ENCODE results near the gene ZNF562.

ZNF562 gene

GRCh38 chr19:9621156-9622037 is 53.5 kb downstream of the ZNF562 start, which contains the start of gene ZNF561:
Gene ZNF561 (minus strand): TSS chr19:9621232. CDS start chr19:9619456, 1,776 bp downstream.
- DNase-seq = peak; percentile 80
- peak within 1 kb of the TSS; percentile 70; the same call in 1 of the 2 replicates for H3K27ac ChIP-seq (ENCODE audit: low read length)
- peak within 1 kb of the TSS; percentile 27 for H3K4me2 ChIP-seq (ENCODE audit: low read depth, low read length)
- no peaks in the 10 kb centered on the region for H3K9me3 ChIP-seq (replicated peaks; ENCODE audit: insufficient read depth, low read length)
- 0 out of 2 replicates have a peak, but pooled peaks cover 3% of the 10 kb centered on the region for H3K79me2 ChIP-seq (ENCODE audit: low read length)
- no peaks in the 10 kb centered on the region for H3K27me3 ChIP-seq (replicated peaks; ENCODE audit: insufficient read depth, low read length)
- no peaks in the 10 kb centered on the region for H4K20me1 ChIP-seq (ENCODE audit: insufficient read depth, low read length)
- no peaks in the 10 kb centered on the region for H3F3A ChIP-seq (ENCODE audit: insufficient read depth, low read length)
- peak within 1 kb of the TSS; percentile 92 for H2AFZ ChIP-seq (ENCODE audit: low read length)
- 0 out of 2 replicates have a peak, but pooled peaks cover 6% of the 10 kb centered on the region for H3K4me1 ChIP-seq (ENCODE audit: low read length)
- TF ChIP-seq EZH2 (optimal IDR thresholded peaks at IDR 0.05; ENCODE audit: low read depth, low read length) (no peak), EZH2phosphoT487 (IDR thresholded peaks at IDR 0.05; ENCODE audit: low read length) (no peak)
- TF ChIP-seq, protein P1, sequence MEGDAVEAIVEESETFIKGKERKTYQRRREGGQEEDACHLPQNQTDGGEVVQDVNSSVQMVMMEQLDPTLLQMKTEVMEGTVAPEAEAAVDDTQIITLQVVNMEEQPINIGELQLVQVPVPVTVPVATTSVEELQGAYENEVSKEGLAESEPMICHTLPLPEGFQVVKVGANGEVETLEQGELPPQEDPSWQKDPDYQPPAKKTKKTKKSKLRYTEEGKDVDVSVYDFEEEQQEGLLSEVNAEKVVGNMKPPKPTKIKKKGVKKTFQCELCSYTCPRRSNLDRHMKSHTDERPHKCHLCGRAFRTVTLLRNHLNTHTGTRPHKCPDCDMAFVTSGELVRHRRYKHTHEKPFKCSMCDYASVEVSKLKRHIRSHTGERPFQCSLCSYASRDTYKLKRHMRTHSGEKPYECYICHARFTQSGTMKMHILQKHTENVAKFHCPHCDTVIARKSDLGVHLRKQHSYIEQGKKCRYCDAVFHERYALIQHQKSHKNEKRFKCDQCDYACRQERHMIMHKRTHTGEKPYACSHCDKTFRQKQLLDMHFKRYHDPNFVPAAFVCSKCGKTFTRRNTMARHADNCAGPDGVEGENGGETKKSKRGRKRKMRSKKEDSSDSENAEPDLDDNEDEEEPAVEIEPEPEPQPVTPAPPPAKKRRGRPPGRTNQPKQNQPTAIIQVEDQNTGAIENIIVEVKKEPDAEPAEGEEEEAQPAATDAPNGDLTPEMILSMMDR (IDR thresholded peaks at IDR 0.05; ENCODE audit: low read length) = no peak
- no peaks in the 10 kb centered on the region for H3K9me2 ChIP-seq (replicated peaks; ENCODE audit: insufficient read depth, low read length)
- H3K36me3 ChIP-seq (replicated peaks; ENCODE audit: insufficient read depth, low read length) = no peaks in the 10 kb centered on the region
- peak within 1 kb of the TSS; percentile 75 for H3K4me3 ChIP-seq (ENCODE audit: low read length)
- peak within 1 kb of the TSS; percentile 82 for H3K9ac ChIP-seq (ENCODE audit: low read length)

DNA sequence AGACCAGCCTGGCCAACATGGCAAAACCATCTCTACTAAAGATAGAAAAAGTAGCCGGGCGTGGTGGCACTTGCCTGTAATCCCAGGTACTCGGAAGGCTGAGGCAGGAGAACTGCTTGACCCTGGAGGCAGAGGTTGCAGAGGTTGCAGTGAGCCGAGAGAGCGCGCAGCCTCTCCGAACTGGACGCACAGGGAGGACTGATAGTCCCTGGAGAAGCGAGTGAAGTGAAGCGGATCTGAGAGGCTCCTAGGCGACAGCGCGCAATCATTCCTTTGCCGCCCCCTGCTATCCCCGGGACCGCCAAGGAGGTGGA is 54.1 kb downstream of the ZNF562 start:
- H3K27ac ChIP-seq (ENCODE audit: low read length) = peak overlapping the region; percentile 70; the same call in 1 of the 2 replicates
- H4K20me1 ChIP-seq (ENCODE audit: insufficient read depth, low read length) = no peaks in the 10 kb centered on the region
- peak overlapping the region; percentile 92 for H2AFZ ChIP-seq (ENCODE audit: low read length)
- peak overlapping the region; percentile 75 for H3K4me3 ChIP-seq (ENCODE audit: low read length)
- TF ChIP-seq, protein P1 (IDR thresholded peaks at IDR 0.05; ENCODE audit: low read length) = no peak
- TF ChIP-seq EZH2 (optimal IDR thresholded peaks at IDR 0.05; ENCODE audit: low read depth, low read length) (no peak), EZH2phosphoT487 (IDR thresholded peaks at IDR 0.05; ENCODE audit: low read length) (no peak)
- peak overlapping the region; percentile 27; the same call in 1 of the 2 replicates for H3K4me2 ChIP-seq (ENCODE audit: low read depth, low read length)
- H3F3A ChIP-seq (ENCODE audit: insufficient read depth, low read length) = no peaks in the 10 kb centered on the region
- H3K27me3 ChIP-seq (replicated peaks; ENCODE audit: insufficient read depth, low read length) = no peaks in the 10 kb centered on the region
- no peaks in the 10 kb centered on the region for H3K36me3 ChIP-seq (replicated peaks; ENCODE audit: insufficient read depth, low read length)
- no peak for DNase-seq
- H3K79me2 ChIP-seq (ENCODE audit: low read length) = 0 out of 2 replicates have a peak, but pooled peaks cover 3% of the 10 kb centered on the region
- H3K9me2 ChIP-seq (replicated peaks; ENCODE audit: insufficient read depth, low read length) = no peaks in the 10 kb centered on the region
- H3K9ac ChIP-seq (ENCODE audit: low read length) = peak overlapping the region; percentile 82
- H3K9me3 ChIP-seq (replicated peaks; ENCODE audit: insufficient read depth, low read length) = no peaks in the 10 kb centered on the region
- H3K4me1 ChIP-seq (ENCODE audit: low read length) = 0 out of 2 replicates have a peak, but pooled peaks cover 6% of the 10 kb centered on the region

GRCh38 chr19:9615844-9616243 is 59.1 kb downstream of the ZNF562 start:
- H3K4me3 ChIP-seq (ENCODE audit: low read length) = no peak overlapping the region
- H3K9me3 ChIP-seq (replicated peaks; ENCODE audit: insufficient read depth, low read length) = no peaks in the 10 kb centered on the region
- no peaks in the 10 kb centered on the region for H3K27me3 ChIP-seq (replicated peaks; ENCODE audit: insufficient read depth, low read length)
- peaks cover 4% of the 10 kb centered on the region; the same call in 1 of the 2 replicates for H3K36me3 ChIP-seq (replicated peaks; ENCODE audit: insufficient read depth, low read length)
- no peaks in the 10 kb centered on the region for H3K4me1 ChIP-seq (ENCODE audit: low read length)
- DNase-seq = no peak
- no peak overlapping the region for H2AFZ ChIP-seq (ENCODE audit: low read length)
- no peak overlapping the region for H3K9ac ChIP-seq (ENCODE audit: low read length)
- TF ChIP-seq EZH2 (optimal IDR thresholded peaks at IDR 0.05; ENCODE audit: low read depth, low read length) (no peak), EZH2phosphoT487 (IDR thresholded peaks at IDR 0.05; ENCODE audit: low read length) (no peak)
- TF ChIP-seq, protein P1 (IDR thresholded peaks at IDR 0.05; ENCODE audit: low read length) = no peak
- no peaks in the 10 kb centered on the region for H3K9me2 ChIP-seq (replicated peaks; ENCODE audit: insufficient read depth, low read length)
- H4K20me1 ChIP-seq (ENCODE audit: insufficient read depth, low read length) = no peaks in the 10 kb centered on the region
- no peak overlapping the region for H3K27ac ChIP-seq (ENCODE audit: low read length)
- 0 out of 2 replicates have a peak, but pooled peaks cover 3% of the 10 kb centered on the region for H3K79me2 ChIP-seq (ENCODE audit: low read length)
- no peaks in the 10 kb centered on the region for H3F3A ChIP-seq (ENCODE audit: insufficient read depth, low read length)
- H3K4me2 ChIP-seq (ENCODE audit: low read depth, low read length) = no peak overlapping the region
